Endothelial cell of umbilical vein (primary cell): ENCODE measurements around the gene LMF1. TPM values are rescaled to one million over a fixed set of nuclear protein-coding genes. Genes with fewer than 3 reads are reported as not detected.

Experiments used
- BruUV-seq: library from RNA; stranded (reverse); fragments of 400-500 nt; replicated peaks from 2 replicates; lab custom pipeline; 2021; lab: Mats Ljungman, UMichigan
- CTCF ChIA-PET: fragments of 300-600, 350-600 bp; sonication (Branson Sonifier 250); formaldehyde crosslinking; loops from one replicate; lab custom pipeline; 2021; ENCODE audit warnings: antibody characterized with exemption, inconsistent platforms; lab: Charles Lee
- POLR2A ChIA-PET: fragments of 300-600, 350-600 bp; sonication (Branson Sonifier 250); formaldehyde crosslinking; loops from one replicate; lab custom pipeline; 2021; ENCODE audit warnings: antibody characterized with exemption, inconsistent platforms; lab: Charles Lee
- DNase-seq: peaks from one replicate; pipeline ENCODE4 v3.0.0-alpha.2; 2011; ENCODE audit warnings: low read depth, low spot score
- FAIRE-seq: peaks from 2 replicates; lab custom pipeline; 2011; peaks lifted over from hg19 to GRCh38; lab: Jason Lieb, UNC
- H2AFZ ChIP-seq: 2 replicates; pipeline ENCODE4 v1.6.0; 2012; ENCODE audit warnings: low read depth, low read length, control low read depth, inconsistent platforms
- H3K27ac ChIP-seq: 2 replicates; pipeline ENCODE4 v1.5.1; 2011; ENCODE audit warnings: low read depth, mild to moderate bottlenecking, control low read depth, low read length, moderate library complexity; ENCODE audit not compliant: insufficient read depth
- H3K27me3 ChIP-seq, 2 experiments: 2 replicates each; pipeline versions ENCODE4 v1.6.0 to v1.6.1; 2011; ENCODE audit warnings: low read length in 2 of 2, mixed read lengths in 1 of 2; ENCODE audit not compliant: control insufficient read depth in 2 of 2, insufficient read depth in 2 of 2
- H3K36me3 ChIP-seq, 2 experiments: 2 replicates in 1 of 2; 3 replicates in 1 of 2; pipeline ENCODE4 v1.5.1; 2011; ENCODE audit warnings: low read length in 2 of 2, mild to moderate bottlenecking in 1 of 2, moderate library complexity in 1 of 2; ENCODE audit not compliant: control insufficient read depth in 2 of 2, insufficient read depth in 2 of 2; ENCODE audit errors: extremely low read depth in 1 of 2
- H3K4me1 ChIP-seq: 3 replicates; pipeline ENCODE4 v1.5.1; 2011; ENCODE audit warnings: mild to moderate bottlenecking, low read length; ENCODE audit not compliant: control insufficient read depth, insufficient read depth; ENCODE audit errors: extremely low read depth
- H3K4me2 ChIP-seq: 2 replicates; pipeline ENCODE4 v1.6.1; 2011; ENCODE audit warnings: low read length, control low read depth, mixed read lengths; ENCODE audit not compliant: insufficient read depth
- H3K4me3 ChIP-seq, 3 experiments: fragments of 200-600 bp in 1 of 3; sonication (generic), shearing (Covaris generic) in 1 of 3; replicated peaks in 1 of 3; 2 replicates each; pipeline ENCODE4 v1.5.1; 2011 to 2016; ENCODE audit warnings: control low read depth in 3 of 3, low read length in 3 of 3, mild to moderate bottlenecking in 2 of 3, inconsistent platforms in 1 of 3, low read depth in 1 of 3, moderate library complexity in 1 of 3; ENCODE audit not compliant: insufficient read depth in 1 of 3
- H3K79me2 ChIP-seq: 2 replicates; pipeline ENCODE4 v1.6.0; 2012; ENCODE audit warnings: low read length, inconsistent platforms; ENCODE audit not compliant: control insufficient read depth, insufficient read depth
- H3K9ac ChIP-seq: replicated peaks from 2 replicates; pipeline ENCODE3; 2011; ENCODE audit warnings: low read length, control low read depth; ENCODE audit not compliant: insufficient read depth; ENCODE audit errors: extremely low read depth
- H3K9me1 ChIP-seq: replicated peaks from 3 replicates; pipeline ENCODE4 v1.6.0; 2011; ENCODE audit warnings: mild to moderate bottlenecking, low read length; ENCODE audit not compliant: control insufficient read depth, insufficient read depth; ENCODE audit errors: extremely low read depth
- H3K9me3 ChIP-seq: replicated peaks from 2 replicates; pipeline ENCODE4 v1.5.1; 2012; ENCODE audit warnings: low read length, inconsistent platforms; ENCODE audit not compliant: control insufficient read depth, insufficient read depth
- H4K20me1 ChIP-seq: replicated peaks from 2 replicates; pipeline ENCODE3; 2011; ENCODE audit warnings: mild to moderate bottlenecking, low read length; ENCODE audit not compliant: control insufficient read depth, insufficient read depth; ENCODE audit errors: extremely low read depth
- CTCF ChIP-seq, 2 donors: IDR thresholded peaks; 1 replicate in 1 of 2; 2 replicates in 1 of 2; pipeline ENCODE4 v1.5.1; 2011; ENCODE audit warnings: low read length in 2 of 2, mild to moderate bottlenecking in 2 of 2, moderate library complexity in 2 of 2, control low read depth in 1 of 2, inconsistent platforms in 1 of 2, low read depth in 1 of 2; ENCODE audit not compliant: insufficient read depth in 1 of 2; ENCODE audit errors: extremely low read depth in 1 of 2
- EZH2 ChIP-seq: IDR thresholded peaks from 2 replicates; pipeline ENCODE4 v1.6.1; 2012; ENCODE audit warnings: borderline replicate concordance, low read depth, mild to moderate bottlenecking, moderate library complexity, low read length, inconsistent platforms; ENCODE audit not compliant: severe bottlenecking
- FOS ChIP-seq: IDR thresholded peaks from 2 replicates; pipeline ENCODE4 v1.6.1; 2011; ENCODE audit warnings: mild to moderate bottlenecking, low read length, moderate library complexity, borderline replicate concordance; ENCODE audit not compliant: insufficient read depth
- GATA2 ChIP-seq: IDR thresholded peaks from 2 replicates; pipeline ENCODE4 v1.7.0; 2011; ENCODE audit warnings: low read depth, mild to moderate bottlenecking, moderate library complexity, mixed read lengths, low read length; ENCODE audit not compliant: insufficient read length, insufficient read depth
- JUN ChIP-seq: IDR thresholded peaks from 2 replicates; pipeline ENCODE4 v1.6.1; 2011; ENCODE audit warnings: borderline replicate concordance, low read depth; ENCODE audit not compliant: insufficient read length, insufficient read depth
- MAX ChIP-seq: IDR thresholded peaks from 2 replicates; pipeline ENCODE4 v1.6.1; 2011; ENCODE audit not compliant: insufficient read depth, insufficient read length
- MYC ChIP-seq: IDR thresholded peaks from one replicate; pipeline ENCODE4 v1.6.1; 2011; ENCODE audit warnings: mild to moderate bottlenecking, low read depth, low read length
- POLR2A ChIP-seq: IDR thresholded peaks from 2 replicates; pipeline ENCODE4 v1.6.1; 2012; ENCODE audit warnings: low read depth, mild to moderate bottlenecking, control low read depth, low read length
- POLR2AphosphoS5 ChIP-seq: IDR thresholded peaks from 2 replicates; pipeline ENCODE4 v1.6.1; 2012; ENCODE audit warnings: low read depth, mild to moderate bottlenecking, control low read depth, low read length, moderate library complexity; ENCODE audit not compliant: insufficient read depth
- dilution Hi-C: fragments of 300-500 bp; cut with MboI; formaldehyde crosslinking; loops from one replicate; pipeline ENCODE4 v1.15.0; 2019; ENCODE audit warnings: low sequenced_read_pairs; ENCODE audit not compliant: extremely low pct_ligation_motif_present
- intact Hi-C: fragments of 100-400 bp; cut with micrococcal nuclease; formaldehyde crosslinking; loops from one replicate; pipeline ENCODE4 v1.10.0; 2022
- polyA plus RNA-seq, 4 experiments: library from polyadenylated mRNA; depleted of rRNA in 3 of 4; stranded (reverse) in 3 of 4; unstranded in 1 of 4; fragments of >200 nt; gene quantifications; 2 replicates each; pipeline versions ENCODE4 v1.2.1 to v1.2.3, GENCODE V29; 2011 to 2012; ENCODE audit warnings: missing spikeins in 1 of 4
- total RNA-seq: library from RNA; stranded (reverse); gene quantifications from 2 replicates; pipeline ENCODE4 v1.2.3, GENCODE V29; 2021

LMF1 gene
- total and polyA plus RNA-seq, 2 donors (not counting 3 experiments of a cell fraction or from before 2014, with no cell fraction given) = 17.8 TPM

GRCh38 chr16:893360-893759 lies 77.4 kb downstream of the LMF1 start:
- BruUV-seq = no TSS peak
- no peaks in the 10 kb centered on the region for H3K9me3 ChIP-seq
- no peaks in the 10 kb centered on the region for H3K9me1 ChIP-seq
- TF ChIP-seq POLR2A = no peak
- TF ChIP-seq MAX = no peak
- TF ChIP-seq CTCF (IDR thresholded peaks at IDR 0.05; ENCODE audit: extremely low read depth in 1 of 2, insufficient read depth in 1 of 2, low read depth in 1 of 2, low read length in 2 of 2) = no peak
- TF ChIP-seq FOS = no peak
- no peak for TF ChIP-seq POLR2AphosphoS5
- TF ChIP-seq GATA2 = no peak
- TF ChIP-seq MYC = no peak
- no peak for TF ChIP-seq EZH2
- no peak for TF ChIP-seq JUN
- dilution Hi-C loops = no loop called here
- H3K4me1 ChIP-seq = no peaks in the 10 kb centered on the region
- ChIA-PET POLR2A (no interaction called here), CTCF (interaction anchor here (0.8 kb wide), 1 partner anchor 8 kb away, joined by 3 read pairs; no protein-coding TSS in a partner anchor)
- H4K20me1 ChIP-seq = no peaks in the 10 kb centered on the region
- FAIRE-seq (no peak), DNase-seq (no peak)
- no peak overlapping the region for H3K9ac ChIP-seq
- no peaks in the 10 kb centered on the region for H3K79me2 ChIP-seq
- H3K36me3 ChIP-seq = no peaks in the 10 kb centered on the region
- no peaks in the 10 kb centered on the region for H3K27me3 ChIP-seq
- H2AFZ ChIP-seq = no peak overlapping the region
- H3K4me2 ChIP-seq = no peak overlapping the region
- intact Hi-C loops = no loop called here
- no peak overlapping the region for H3K27ac ChIP-seq
- no peak overlapping the region for H3K4me3 ChIP-seq
